Cardiac muscle cell (in vitro differentiated cells and primary cell): ENCODE results near the gene DBP. TPM values are rescaled to one million over a fixed set of nuclear protein-coding genes. Genes with fewer than 3 reads are reported as not detected.

ENCODE experiments used
- DNase-seq, 2 donors: peaks; one replicate each; pipeline versions ENCODE4 v3.0.0 to v3.0.0-alpha.2; 2010 to 2017; ENCODE audit warnings: low read depth in 1 of 2, low spot score in 1 of 2
- H3K27ac ChIP-seq: fragments of 200-600 bp; sonication (generic); 2 replicates; pipeline ENCODE4 v1.5.1; 2016
- H3K27me3 ChIP-seq: fragments of 200-600 bp; sonication (generic); 2 replicates; pipeline ENCODE4 v1.6.0; 2016; ENCODE audit warnings: control low read depth
- H3K36me3 ChIP-seq: fragments of 200-600 bp; sonication (generic); 2 replicates; pipeline ENCODE4 v1.5.1; 2016; ENCODE audit warnings: control low read depth
- H3K4me1 ChIP-seq: fragments of 200-600 bp; sonication (generic); 2 replicates; pipeline ENCODE4 v1.8.1; 2017; ENCODE audit warnings: low read depth, mild to moderate bottlenecking, mixed run types
- H3K4me3 ChIP-seq: fragments of 200-600 bp; sonication (generic); 2 replicates; pipeline ENCODE4 v1.5.1; 2016; ENCODE audit warnings: mild to moderate bottlenecking
- H3K9me3 ChIP-seq: fragments of 200-600 bp; sonication (generic); 2 replicates; pipeline ENCODE4 v1.5.1; 2017; ENCODE audit warnings: low read depth, mild to moderate bottlenecking, control low read depth
- CTCF ChIP-seq: IDR thresholded peaks from 2 replicates; pipeline ENCODE4 v1.5.1; 2012; ENCODE audit warnings: low read depth, mild to moderate bottlenecking, low read length
- polyA plus RNA-seq: library from polyadenylated mRNA; unstranded; fragments of >200 nt; fragmentation: Nextera tagmentation; extraction: Ambion mirVana; gene quantifications from 2 replicates; pipeline ENCODE4 v1.2.1, GENCODE V29; 2016
- total RNA-seq: library from RNA; depleted of rRNA; stranded (reverse); fragments of >200 nt; gene quantifications from 2 replicates; pipeline ENCODE4 v1.2.3, GENCODE V29; 2016

Gene DBP
- total and polyA plus RNA-seq, 2 experiments from 2014 or later = 23.3 to 30.0 TPM

- peak within 1 kb of the TSS; percentile 45 for H3K4me3 ChIP-seq
- H3K36me3 ChIP-seq = no peaks in the 10 kb centered on the region
- H3K4me1 ChIP-seq = no peaks in the 10 kb centered on the region
- H3K27me3 ChIP-seq = no peaks in the 10 kb centered on the region
- H3K27ac ChIP-seq = peak within 1 kb of the TSS; percentile 26
- peak; percentile 92 to 94 for DNase-seq
- peak; percentile 76 for TF ChIP-seq CTCF
- H3K9me3 ChIP-seq = no peaks in the 10 kb centered on the region
Measured at GRCh38 chr19:48646001-48646721, 9.0 kb upstream of the DBP start, which contains the start of gene CA11. TSS of gene CA11 (minus strand) at chr19:48646187. CDS start at chr19:48645632, 555 bp downstream.

DNA sequence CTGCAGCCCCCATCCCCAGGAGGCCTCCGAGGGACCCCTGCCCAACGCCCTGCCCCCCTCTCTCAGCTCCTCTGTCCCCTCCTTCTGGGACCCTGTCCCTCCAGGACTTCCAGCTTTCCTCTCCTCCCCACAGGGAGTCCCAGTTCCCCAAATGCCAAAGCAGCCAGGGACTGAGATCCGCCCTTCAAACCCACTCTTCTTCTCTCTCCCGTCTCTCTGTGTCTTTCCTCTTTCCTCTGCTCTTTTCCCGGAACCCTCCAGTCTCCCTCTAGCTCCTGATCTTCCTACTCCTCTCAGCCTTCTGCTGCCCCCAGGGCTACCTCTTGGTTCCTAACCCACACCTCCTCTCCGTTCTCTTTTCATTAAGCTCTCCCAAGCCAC is 8.4 kb upstream of the DBP start:
- Histone ChIP-seq H3K27me3 (no peaks in the 10 kb centered on the region), H3K4me3 (peak overlapping the region; percentile 45), H3K27ac (peak overlapping the region; percentile 26), H3K4me1 (no peaks in the 10 kb centered on the region), H3K36me3 (no peaks in the 10 kb centered on the region), H3K9me3 (no peaks in the 10 kb centered on the region)
- no peak for TF ChIP-seq CTCF
- peak in 1 of 2 donors; percentile 10 for DNase-seq

GRCh38 chr19:48644839-48645619 is 7.8 kb upstream of the DBP start:
- TF ChIP-seq CTCF = no peak
- no peaks in the 10 kb centered on the region for H3K9me3 ChIP-seq
- H3K27ac ChIP-seq = no peak overlapping the region
- H3K36me3 ChIP-seq = no peaks in the 10 kb centered on the region
- peak overlapping the region; percentile 45 for H3K4me3 ChIP-seq
- peak; percentile 84 to 86 for DNase-seq
- no peaks in the 10 kb centered on the region for H3K27me3 ChIP-seq
- no peaks in the 10 kb centered on the region for H3K4me1 ChIP-seq

DNA sequence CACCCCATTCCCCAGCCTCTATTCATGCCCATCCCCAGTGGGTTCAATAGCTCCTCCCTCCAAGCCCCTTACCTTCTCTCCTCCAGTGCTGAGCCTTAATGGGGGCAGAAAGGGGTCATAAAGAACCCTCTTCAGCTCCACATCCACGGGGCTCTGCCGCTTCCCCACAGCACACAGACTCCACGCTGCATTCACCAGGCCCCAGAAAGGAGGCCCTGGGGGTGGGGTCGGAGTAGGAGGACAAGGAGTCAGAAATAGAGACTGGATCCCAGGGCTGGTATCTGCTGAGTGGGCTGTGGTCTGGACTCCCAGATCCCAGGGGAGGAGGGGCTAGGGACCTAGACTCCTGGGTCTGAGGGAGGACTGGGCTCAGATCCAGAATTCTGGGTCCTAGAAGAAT is 7.2 kb upstream of the DBP start:
- Histone ChIP-seq H3K36me3 (no peaks in the 10 kb centered on the region), H3K4me1 (no peaks in the 10 kb centered on the region), H3K27ac (no peak overlapping the region), H3K27me3 (no peaks in the 10 kb centered on the region), H3K4me3 (no peak overlapping the region), H3K9me3 (no peaks in the 10 kb centered on the region)
- no peak for DNase-seq
- TF ChIP-seq CTCF = no peak

- Histone ChIP-seq H3K9me3 (no peaks in the 10 kb centered on the region), H3K4me1 (peaks cover 4% of the 10 kb centered on the region), H3K36me3 (no peaks in the 10 kb centered on the region), H3K27me3 (no peaks in the 10 kb centered on the region), H3K27ac (no peak overlapping the region), H3K4me3 (no peak overlapping the region)
- DNase-seq = no peak
- TF ChIP-seq CTCF = no peak
Measured at GRCh38 chr19:48642862-48643261, 5.7 kb upstream of the DBP start.
